HG03469 (cell line): ENCODE measurements around the gene C3orf49.

Source experiments
- ATAC-seq: cut with Tn5 transposase; IDR thresholded peaks from one replicate; pipeline ENCODE4 v1.9.1; 2021; ENCODE audit warnings: mild to moderate bottlenecking, moderate library complexity, moderate number of reproducible peaks; ENCODE audit not compliant: unreplicated experiment

Gene C3orf49, protein sequence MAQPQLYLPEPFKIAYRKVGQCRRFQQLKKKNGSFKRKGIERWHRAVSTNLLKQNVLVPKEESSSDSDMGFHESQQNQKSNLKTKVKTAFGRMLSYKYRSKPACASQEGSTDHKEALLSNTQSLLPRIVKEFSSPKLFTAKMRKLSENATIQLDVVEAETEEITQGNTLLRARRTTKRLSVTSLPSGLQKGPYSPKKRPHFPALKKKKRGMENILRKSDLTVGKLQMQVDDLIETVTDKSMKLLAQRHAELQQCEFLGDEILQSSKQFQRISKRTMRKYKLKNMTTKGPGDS

DNA sequence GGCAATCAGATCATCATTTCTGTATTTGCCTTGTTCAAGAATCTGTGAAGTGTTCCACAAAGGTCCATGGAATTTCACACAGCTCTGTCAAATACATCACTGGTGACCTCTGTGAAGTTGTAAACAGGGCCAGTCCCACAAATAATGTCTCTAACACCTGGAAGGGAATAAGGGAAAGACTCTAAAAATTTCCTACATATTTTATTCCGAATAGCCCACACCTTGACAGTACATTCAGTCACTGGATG, at the start of gene C3orf49:
C3orf49 (plus strand) TSS at position 149 of the 248 bp plus-strand sequence. CDS start 173 bp downstream, outside the sequence.
- no peak for ATAC-seq

DNA sequence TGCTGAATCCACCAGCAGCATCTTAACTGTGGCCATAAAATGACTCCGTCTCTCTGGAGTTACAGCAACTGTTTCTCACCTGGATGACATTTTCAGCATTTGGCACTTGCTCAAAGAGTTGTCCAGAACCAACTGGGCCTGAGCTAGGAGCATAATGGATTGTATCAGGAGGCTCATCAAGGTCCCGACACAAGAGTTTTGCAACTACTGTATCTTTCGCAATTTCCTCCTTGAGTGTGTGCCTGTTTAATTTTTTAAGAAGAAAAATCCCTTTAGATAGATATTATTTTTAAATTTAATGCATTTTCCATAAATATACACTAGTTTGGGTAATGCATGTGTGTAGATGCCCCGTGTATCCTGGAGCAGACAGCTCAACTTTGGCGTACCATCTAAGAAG, 44.3 kb upstream of the C3orf49 start:
- no peak for ATAC-seq

DNA sequence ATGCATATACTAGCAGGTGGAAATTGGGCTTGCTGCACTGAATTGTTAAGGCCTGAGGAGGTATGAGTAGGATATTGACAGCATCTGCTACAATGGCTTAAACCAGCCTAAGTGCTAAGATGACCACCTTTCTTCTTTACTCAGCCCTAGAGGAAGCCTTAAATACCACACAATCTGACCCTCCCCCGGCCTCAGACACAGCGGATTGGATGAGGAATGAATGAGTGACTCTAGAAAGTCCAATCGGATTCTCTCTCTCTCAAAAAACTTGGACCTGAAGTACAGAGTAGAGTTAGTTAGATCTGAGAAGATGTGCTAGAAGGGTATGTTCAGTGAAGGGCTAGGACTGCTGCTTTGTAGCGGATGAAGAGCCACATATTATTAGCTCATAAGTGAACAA, 39.9 kb upstream of the C3orf49 start:
- ATAC-seq: no peak

DNA sequence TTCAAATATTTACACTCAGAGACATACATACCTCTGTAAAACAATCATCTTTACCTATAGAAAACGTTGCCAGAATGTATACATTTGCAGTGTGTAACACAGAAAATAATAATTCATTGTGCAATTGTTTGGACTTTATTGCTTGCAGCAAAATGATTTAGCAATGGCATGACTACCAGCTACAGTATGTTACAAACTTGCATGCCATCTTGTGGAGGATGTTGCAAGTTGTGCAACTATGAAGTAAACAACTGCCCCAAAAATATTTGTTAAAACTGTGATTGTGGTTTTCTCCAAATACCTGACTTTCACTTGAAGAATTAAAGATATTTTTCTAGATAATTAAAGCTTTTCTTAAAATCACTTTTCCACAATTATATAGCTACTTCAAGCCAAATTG, 27.1 kb upstream of the C3orf49 start:
- ATAC-seq: no peak

DNA sequence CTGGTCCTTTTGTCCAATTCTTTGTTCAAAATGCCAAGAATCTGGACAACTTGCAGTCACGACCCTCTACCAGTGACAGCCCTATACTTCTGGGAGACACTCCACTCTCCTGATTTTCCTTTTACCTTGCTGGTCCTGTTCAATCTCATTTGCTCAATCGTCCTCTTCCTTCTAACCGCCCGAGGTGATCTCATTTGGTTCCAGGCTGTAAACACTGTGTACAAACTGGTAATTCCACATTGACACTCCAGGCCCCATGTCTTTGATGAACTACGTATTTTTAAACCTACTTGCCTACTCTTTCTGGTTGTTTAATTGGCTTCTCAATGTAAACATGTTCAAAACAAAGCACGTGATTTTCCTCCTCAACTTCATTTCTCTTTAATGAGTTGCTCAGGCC, 23.7 kb upstream of the C3orf49 start:
- ATAC-seq: no peak

DNA sequence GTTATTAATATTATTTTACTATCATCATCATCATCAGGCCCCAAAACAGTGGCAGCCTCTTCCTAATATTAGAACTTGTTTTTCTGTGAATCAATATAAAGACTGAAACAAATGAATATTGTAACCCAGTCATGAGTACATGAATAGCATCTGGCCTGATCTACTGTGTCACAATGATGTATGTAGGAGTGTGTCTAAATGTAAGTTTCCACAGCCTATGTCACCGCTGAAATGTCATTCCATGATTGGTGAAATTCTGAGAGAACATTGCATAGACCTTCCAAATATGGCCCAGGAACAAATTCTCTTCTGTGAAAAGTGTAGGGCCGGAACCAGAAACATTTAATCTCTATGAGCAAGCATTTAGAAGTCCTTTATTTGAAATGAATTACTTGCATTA, 20.6 kb upstream of the C3orf49 start:
- ATAC-seq: no peak

DNA sequence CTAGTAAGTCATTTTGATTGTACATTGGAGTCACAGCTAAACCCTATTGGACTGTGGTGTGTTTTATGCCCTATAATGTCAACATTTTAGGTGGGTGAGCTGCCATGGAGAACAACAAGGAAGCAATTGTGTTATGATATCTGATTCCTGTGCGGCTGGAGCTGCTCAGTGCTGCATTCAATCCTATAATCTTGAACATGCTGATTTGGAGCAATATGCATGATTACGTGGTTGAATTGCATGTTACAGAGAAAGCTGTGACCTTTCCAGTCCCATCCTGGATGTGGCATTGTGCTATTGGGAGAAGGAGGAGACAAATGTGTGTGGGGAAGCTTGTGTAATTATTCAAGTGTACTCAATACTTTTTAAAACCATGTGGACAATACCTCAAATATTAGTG, 20.1 kb upstream of the C3orf49 start:
- ATAC-seq: no peak

DNA sequence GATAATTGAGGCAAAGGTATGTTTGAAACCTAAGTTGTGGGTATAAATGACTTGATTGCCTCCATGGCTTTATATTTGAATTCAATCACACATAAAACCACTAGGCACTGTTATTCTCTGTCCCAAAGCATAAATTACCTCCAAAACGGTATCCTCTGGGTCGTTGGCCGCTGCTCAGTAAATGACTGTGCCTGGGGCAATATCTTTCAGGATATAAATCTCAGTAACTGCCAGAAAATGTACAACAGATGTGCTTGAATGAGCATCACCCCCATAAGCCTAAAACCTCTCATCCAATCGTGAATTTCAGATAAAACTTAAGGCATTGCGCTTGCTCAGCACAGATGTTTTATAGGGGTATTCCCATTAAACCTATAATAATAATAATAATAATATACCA, 19.0 kb upstream of the C3orf49 start:
- no peak for ATAC-seq

DNA sequence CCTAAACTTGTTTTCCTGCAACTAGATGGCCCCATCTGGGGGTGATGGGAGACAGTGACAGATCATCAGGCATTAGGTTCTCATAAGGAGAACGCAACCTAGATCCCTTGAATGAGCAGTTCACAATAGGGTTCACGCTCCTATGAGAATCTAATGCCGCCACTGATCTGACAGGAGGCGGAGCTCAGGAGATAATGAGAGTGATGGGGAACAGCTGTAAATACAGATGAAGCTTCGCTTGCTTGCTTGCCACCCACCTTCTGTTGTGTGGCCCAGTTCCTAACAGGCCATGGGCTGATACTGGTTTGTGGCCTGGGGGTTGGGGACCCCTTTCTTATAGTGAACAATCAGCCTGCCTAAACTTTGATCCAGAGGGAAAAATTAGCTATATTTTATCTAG, 15.2 kb upstream of the C3orf49 start:
- ATAC-seq: no peak

DNA sequence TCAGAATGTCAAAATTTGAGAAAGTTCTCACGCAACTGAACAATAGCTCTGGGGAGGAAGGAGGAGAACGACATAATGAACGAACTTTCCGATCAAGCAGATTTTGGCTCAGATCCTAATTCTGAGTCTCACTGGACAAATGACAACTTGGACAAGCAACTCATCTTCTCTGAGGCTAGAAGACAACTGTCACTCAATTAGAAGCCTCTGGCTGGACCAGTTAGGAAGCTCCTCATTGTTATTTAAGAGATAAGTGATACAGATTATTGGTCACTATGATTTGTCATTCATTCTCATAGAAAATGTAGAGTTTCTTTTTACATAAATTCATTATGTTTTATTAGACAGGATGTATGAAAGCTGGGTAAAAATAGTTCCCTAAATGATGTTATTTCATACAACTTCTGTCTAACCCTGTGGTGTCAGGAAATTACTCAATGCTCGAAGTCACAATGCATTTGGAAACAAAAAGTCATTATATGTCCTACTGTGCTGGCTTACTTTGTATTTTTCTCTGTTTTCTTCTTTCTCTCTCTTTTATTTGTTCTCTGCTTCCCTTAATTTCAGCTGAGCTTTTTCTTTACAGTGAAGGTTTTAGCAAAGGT, 11.0 kb upstream of the C3orf49 start:
- ATAC-seq: no peak

DNA sequence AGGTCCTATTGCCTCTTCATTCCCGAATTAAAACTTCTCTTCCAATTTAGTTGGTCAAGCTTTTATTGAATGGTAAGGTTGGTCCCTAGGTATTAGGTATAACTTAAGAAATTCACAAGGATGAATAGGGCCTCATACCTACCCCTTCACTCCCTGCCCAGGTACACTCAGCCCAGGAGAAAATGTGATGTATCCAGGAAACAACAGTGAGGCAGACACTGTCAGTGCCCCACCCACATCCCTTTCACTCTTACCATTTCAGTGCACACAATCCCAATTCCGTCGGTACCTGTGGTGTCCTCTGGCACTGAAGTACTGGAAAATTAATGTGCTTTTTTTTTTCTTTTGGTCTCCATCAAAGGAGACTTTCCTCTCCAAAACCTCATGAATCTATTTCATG, 10.5 kb upstream of the C3orf49 start:
- no peak for ATAC-seq

DNA sequence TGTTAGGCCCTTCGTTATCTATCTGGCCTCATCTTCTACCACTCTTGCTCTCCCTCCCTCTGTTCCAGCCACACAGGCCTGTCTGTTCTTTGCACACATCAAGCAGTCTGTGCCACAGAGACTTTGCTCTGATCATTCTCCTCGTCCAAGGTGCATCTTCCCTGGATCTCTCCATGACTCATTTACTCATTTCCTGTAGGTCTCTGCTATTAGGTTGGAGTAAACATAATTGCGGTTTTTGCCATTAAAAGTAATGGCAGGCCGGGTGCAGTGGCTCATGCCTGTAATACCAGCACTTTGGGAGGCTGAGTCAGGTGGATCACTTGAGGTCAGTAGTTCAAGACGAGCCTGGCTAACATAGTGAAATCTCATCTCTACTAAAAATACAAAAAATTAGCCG, 9.5 kb upstream of the C3orf49 start:
- ATAC-seq: no peak

DNA sequence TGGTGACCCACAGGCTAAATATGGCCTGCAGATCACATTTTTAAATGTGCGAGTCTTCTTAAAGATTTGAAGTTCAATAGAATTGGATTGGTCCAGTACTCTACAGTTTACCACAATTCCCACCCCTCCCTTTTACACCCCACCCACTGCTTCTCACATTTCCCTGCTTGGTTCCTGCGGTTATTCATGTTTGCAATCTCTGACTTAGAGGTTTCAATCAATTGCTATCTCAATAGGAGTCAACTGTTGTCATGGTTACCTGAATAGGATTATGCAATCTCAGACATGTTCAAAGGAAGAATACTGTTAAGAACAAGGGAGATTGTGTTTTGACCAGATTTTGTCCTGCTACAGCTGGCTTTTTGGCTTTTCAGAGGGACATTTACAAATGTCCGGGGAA, 4.9 kb upstream of the C3orf49 start:
- ATAC-seq: no peak

DNA sequence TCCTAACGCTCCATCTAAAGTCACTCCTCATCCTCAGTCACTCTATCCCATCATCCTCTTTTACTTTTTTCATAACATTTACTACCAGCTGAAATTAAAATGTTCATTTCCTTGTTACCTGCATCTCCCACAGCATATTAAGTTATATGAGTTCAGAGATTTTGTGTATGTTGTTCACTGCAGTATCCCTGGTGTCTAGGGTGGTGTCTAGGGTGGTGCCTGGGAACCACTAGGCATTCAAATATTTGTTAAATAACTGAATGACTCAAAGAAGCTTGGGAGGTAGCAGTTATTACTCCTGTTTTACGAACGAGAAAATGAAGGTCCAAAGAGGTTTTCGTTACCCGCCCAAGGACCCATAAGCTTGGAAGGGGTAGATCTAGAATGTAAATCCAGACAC, 1.9 kb upstream of the C3orf49 start:
- no peak for ATAC-seq

DNA sequence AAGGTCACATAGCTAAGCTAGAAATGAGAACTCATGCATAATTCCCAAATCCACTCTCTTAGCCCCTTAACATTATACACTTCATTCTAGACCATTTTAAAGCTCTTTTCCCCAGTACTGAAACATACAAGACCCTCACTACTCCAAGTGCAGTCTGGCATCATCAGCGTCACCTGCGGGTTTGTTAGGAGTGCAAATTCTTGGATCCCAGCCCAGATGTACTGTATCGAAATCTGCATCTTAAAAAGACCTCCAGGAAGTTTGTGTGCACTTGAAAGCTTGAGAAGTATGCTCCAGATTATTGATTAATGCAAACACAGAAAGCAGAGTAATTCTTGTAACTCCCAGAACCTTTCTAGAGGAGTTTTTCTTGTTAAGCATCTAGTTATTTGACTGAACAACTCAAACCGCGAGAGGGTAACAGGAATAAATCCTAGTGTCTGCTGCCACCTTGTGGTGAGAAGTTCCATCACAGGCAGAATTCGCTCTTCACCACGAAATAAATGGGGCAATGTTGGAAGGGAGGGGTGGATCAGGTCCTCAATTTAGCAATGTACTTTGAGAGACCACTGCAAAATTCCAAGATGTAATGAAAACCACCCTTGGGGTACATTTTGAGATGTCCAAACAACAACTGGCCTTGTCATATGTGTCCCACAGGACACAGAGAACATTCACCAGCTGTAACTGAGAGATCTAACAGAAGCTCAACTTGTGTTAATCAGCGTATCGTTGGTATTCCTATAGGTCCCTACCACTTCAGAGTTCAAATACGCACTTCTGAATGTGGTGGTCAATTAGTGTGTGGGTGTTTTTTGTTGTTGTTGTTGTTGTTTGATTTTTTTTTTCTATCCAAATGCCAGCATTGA, 583 bp upstream of the C3orf49 start:
- peak; percentile 65 for ATAC-seq

DNA sequence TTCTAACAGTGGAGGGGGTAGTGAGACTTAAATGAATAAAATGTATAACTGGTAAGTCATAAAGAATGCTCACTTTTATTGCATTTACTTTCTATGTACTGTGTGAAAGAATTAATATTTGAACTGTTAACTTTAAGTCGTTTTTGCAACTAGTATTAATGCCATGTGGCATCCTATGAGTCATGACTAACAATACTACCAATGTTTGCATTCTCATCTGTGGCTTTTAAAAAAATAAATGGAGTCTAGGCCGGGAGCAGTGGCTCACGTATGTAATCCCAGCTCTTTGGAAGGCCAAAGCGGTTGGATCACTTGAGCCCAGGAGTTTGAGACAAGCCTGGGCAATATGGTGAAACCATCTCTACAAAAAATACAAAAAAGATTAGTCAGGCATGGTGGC, 5.2 kb downstream of the C3orf49 start:
- no peak for ATAC-seq

DNA sequence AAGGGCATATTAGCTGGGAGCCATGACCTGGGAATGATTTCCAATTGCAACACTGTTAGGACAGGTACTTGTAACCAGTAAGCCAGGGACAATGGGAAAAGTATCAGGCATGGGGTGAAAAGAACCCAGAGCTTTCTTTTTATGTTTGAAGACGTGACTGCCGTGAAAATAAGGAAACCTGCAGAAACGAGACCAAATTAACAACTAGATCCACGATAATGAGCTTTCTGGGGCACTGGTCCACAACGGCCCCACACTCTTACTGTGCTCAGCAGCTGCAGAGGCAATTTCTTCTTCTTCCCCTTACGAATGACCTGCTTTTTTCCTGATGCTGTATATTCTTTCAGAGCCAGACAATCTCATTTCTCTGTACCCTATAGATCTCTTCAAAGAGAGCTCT, 11.4 kb downstream of the C3orf49 start:
- no peak for ATAC-seq

DNA sequence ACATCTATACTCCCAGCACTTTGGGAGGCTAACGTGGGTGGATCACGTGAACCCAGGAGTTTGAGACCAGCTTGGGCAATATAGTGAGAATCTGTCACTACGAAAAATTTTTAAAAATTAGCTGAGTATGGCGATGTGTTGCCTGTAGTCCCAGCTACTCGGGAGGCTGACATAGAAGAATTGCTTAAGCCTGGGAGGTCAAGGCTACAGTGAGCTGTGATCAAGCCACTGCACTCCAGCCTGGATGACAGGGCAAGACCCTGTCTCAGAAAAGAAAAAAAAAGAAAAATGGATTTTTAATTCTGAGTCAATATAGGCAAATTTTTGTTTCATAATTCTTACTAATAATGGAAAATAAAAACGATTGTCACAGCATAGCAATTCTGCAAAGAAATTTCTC, 13.3 kb downstream of the C3orf49 start:
- ATAC-seq: no peak

DNA sequence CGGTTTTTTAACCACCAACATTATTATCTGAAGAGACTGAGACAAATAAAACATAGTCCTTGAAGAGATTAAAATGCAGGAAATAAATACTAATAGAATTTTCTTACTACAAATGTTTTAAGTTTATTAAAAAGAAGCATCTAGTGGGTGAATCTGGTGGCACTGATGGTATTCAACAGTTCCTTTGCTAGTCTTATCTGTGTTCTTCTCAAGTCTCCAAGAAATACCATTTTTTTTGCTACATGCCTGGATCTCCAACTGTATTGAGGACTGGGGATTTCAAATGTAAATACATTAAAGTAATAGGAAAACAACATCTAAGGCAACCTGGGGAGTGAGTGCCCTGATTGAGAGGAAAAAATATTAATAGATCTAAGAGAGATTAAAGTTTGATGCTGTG, 22.6 kb downstream of the C3orf49 start:
- no peak for ATAC-seq

DNA sequence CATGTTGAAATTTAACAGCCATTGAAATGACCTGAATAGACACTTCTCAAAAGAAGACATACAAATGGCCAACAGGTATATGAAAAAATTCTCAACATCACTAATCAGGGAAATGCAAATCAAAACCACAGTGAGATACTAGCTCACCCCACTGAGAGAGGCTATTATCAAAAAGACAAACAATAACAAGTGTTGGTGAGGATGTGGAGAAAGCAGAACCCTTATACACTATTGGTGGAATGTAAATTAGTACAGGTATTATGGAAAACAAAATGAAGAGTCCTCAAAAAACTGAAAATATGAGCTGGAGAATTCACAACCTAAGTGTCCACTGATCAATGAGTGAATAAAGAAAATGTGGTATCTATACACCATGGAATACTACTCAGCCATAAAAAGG, 23.0 kb downstream of the C3orf49 start:
- no peak for ATAC-seq

DNA sequence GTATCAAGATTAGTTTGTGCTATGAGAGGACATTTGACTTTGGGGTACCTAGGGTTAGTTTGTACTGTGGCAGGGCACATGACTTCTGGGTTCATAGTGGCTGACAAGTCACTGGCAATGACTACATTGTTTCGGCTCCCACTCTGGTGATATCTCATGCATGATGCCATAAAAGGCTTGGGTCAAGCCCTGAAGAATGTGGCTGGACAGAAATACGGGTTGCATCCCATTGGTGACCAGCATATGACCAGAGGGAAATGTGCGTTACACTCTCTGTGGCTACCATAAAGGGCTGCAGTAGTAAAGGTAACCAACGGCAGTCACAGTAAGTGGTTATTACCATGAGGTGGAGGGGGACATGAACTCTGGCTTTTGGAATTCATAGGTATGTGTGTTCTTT, 26.1 kb downstream of the C3orf49 start:
- ATAC-seq: no peak

DNA sequence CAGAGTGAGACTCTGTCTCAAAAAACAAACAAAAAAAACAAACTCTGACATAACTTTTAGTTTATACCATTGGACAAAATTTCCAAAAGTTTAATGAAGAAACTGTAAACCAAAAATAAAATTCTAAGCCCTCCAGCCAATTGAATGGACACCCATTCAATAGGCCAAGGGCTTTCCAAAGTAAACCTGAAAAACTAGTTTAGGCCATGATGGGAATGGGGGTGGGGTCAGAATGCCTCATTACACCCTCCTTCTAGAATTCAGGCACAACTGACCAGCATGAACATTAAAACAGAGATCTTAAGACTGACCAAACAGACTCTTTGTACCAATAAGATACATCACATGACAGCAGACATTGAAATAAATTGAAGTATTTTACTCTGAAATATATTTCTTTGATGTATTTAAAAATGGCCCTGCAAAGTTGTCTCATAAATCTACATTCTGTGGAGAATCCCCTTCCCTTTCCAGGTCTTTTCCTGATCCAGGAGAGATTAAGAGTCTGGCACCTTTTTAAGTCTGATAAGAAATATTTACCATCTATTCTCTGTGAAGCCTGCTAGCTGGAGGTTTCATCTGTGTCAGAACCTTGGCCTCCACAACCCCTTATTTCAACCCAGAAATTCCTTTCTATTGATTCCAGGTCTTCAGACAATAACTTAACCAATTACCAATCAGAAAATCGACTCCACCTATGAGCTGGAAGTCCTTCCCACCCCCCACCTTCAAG, 28.8 kb downstream of the C3orf49 start:
- ATAC-seq: no peak
